OCI-LY1 (cell line): ENCODE measurements around the gene GRAMD1B.
A peak's percentile ranks its signal among the peaks of the same experiment; 100 is the strongest.

Source experiments
- H2AFZ ChIP-seq: fragments of 200-600 bp; sonication (generic), shearing (Covaris generic); 2 replicates; pipeline ENCODE4 v1.6.0; 2014; ENCODE audit warnings: antibody characterized with exemption, mild to moderate bottlenecking, low read length
- H3F3A ChIP-seq: fragments of 200-600 bp; sonication (generic), shearing (Covaris generic); 2 replicates; pipeline ENCODE4 v1.6.0; 2014; ENCODE audit warnings: mild to moderate bottlenecking, antibody characterized with exemption, low read length, moderate library complexity; ENCODE audit not compliant: insufficient read depth
- H3K27ac ChIP-seq: fragments of 200-600 bp; sonication (generic); 2 replicates; pipeline ENCODE4 v1.5.1; 2014; ENCODE audit warnings: low read length, mixed run types, mild to moderate bottlenecking, low read depth; ENCODE audit not compliant: poor library complexity, severe bottlenecking
- H3K27me3 ChIP-seq: fragments of 200-600 bp; sonication (generic); 2 replicates; pipeline ENCODE4 v1.6.0; 2014; ENCODE audit warnings: antibody characterized with exemption, mild to moderate bottlenecking, low read length, moderate library complexity; ENCODE audit not compliant: insufficient read depth
- H3K36me3 ChIP-seq: fragments of 200-600 bp; sonication (generic); 2 replicates; pipeline ENCODE4 v1.6.1; 2014; ENCODE audit warnings: mild to moderate bottlenecking, antibody characterized with exemption, low read length, moderate library complexity, mixed read lengths; ENCODE audit not compliant: insufficient read depth
- H3K4me1 ChIP-seq: fragments of 200-600 bp; sonication (generic); 2 replicates; pipeline ENCODE4 v1.5.1; 2014; ENCODE audit warnings: mild to moderate bottlenecking, low read length, moderate library complexity; ENCODE audit not compliant: insufficient read depth, severe bottlenecking
- H3K4me2 ChIP-seq: fragments of 200-600 bp; sonication (generic), shearing (Covaris generic); 2 replicates; pipeline ENCODE4 v1.6.1; 2014; ENCODE audit warnings: low read length
- H3K4me3 ChIP-seq: fragments of 200-600 bp; sonication (generic); 2 replicates; pipeline ENCODE4 v1.5.1; 2014; ENCODE audit warnings: low read length, low read depth, mild to moderate bottlenecking, mixed read lengths; ENCODE audit not compliant: poor library complexity, severe bottlenecking
- H3K79me2 ChIP-seq: fragments of 200-600 bp; shearing (Covaris generic); 2 replicates; pipeline ENCODE4 v1.6.1; 2016; ENCODE audit warnings: mixed run types, low read length, mixed read lengths; ENCODE audit not compliant: insufficient read depth
- H3K9ac ChIP-seq: fragments of 200-600 bp; sonication (generic), shearing (Covaris generic); 2 replicates; pipeline ENCODE4 v1.6.1; 2014; ENCODE audit warnings: mild to moderate bottlenecking, low read length, mixed read lengths
- H3K9me2 ChIP-seq: fragments of 200-600 bp; sonication (generic), shearing (Covaris generic); 2 replicates; pipeline ENCODE4 v1.6.1; 2014; ENCODE audit warnings: low read depth, mild to moderate bottlenecking, low read length, mixed read lengths
- H3K9me3 ChIP-seq: fragments of 200-600 bp; shearing (Covaris generic); 2 replicates; pipeline ENCODE4 v1.6.1; 2014; ENCODE audit warnings: low read length, mixed read lengths
- H4K20me1 ChIP-seq: fragments of 200-600 bp; sonication (generic), shearing (Covaris generic); 2 replicates; pipeline ENCODE4 v1.6.0; 2016; ENCODE audit warnings: mild to moderate bottlenecking, low read length; ENCODE audit not compliant: insufficient read depth
- CTCF ChIP-seq: fragments of 200-600 bp; sonication (generic), shearing (Covaris generic); IDR thresholded peaks from 2 replicates; pipeline ENCODE4 v1.5.1; 2017; ENCODE audit warnings: mild to moderate bottlenecking, antibody characterized with exemption, low read length, moderate library complexity, mixed read lengths
- EZH2 ChIP-seq: fragments of 200-600 bp; sonication (generic), shearing (Covaris generic); IDR thresholded peaks from 2 replicates; pipeline ENCODE4 v1.8.0; 2017; ENCODE audit warnings: borderline replicate concordance, mixed run types, mild to moderate bottlenecking, antibody characterized with exemption, low read length, moderate library complexity, mixed read lengths

The GRAMD1B gene

GRCh38 chr11:123579482-123579812 is 149.4 kb downstream of the GRAMD1B start:
- no peaks in the 10 kb centered on the region for H3K9me2 ChIP-seq
- H3K4me1 ChIP-seq: no peaks in the 10 kb centered on the region
- H3K27ac ChIP-seq: no peak overlapping the region
- TF ChIP-seq CTCF (no peak), EZH2 (no peak)
- H3F3A ChIP-seq: no peaks in the 10 kb centered on the region
- H3K27me3 ChIP-seq: no peaks in the 10 kb centered on the region
- H4K20me1 ChIP-seq: no peaks in the 10 kb centered on the region
- H2AFZ ChIP-seq: no peak overlapping the region
- no peaks in the 10 kb centered on the region for H3K36me3 ChIP-seq
- no peaks in the 10 kb centered on the region for H3K79me2 ChIP-seq
- H3K9me3 ChIP-seq: no peaks in the 10 kb centered on the region
- no peak overlapping the region for H3K4me3 ChIP-seq
- no peak overlapping the region for H3K4me2 ChIP-seq
- no peak overlapping the region for H3K9ac ChIP-seq

GRCh38 chr11:123580137-123580536 is 150.1 kb downstream of the GRAMD1B start:
- Histone ChIP-seq H4K20me1 (no peaks in the 10 kb centered on the region), H3K27ac (no peak overlapping the region)

DNA sequence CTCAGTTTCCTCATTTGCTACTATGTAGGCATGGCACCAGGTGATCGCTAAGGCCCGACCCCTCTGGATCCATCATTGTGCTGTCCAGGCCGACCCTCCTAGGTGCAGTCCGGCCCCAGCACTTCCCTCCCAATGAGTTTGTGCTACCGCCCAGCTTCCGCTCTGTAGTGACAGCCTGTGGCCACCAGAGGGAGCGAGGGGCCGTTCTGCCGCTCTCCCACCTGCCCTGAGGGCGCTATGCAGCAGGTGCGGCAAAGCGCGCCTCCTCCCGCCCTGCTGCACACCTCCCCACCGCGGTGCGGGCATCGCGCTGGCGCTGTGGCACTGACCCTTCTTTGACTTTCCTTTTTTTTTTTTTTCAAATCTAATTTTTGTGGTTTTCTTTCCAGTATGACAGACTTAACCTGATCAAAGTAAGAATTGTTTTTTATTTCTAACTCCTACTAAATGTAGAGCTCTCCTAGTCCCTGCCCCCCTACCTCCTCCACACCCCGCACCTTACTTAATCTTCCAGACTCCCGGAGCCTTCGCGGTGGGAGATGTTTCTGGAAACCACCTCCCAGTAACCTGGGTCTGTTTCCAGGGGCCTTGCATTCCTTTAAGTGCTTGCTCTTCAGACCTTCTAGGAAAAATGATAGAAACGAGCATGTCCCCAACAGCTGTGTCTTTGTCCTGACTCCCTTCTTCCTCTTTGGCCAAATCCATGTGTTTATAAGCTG is 150.6 kb downstream of the GRAMD1B start:
- no peaks in the 10 kb centered on the region for H3K9me2 ChIP-seq
- no peaks in the 10 kb centered on the region for H3K27me3 ChIP-seq
- no peaks in the 10 kb centered on the region for H3K36me3 ChIP-seq
- no peaks in the 10 kb centered on the region for H3K4me1 ChIP-seq
- no peak overlapping the region for H3K9ac ChIP-seq
- TF ChIP-seq EZH2: no peak
- TF ChIP-seq CTCF: peak; percentile 73
- H3K27ac ChIP-seq: no peak overlapping the region
- H3F3A ChIP-seq: no peaks in the 10 kb centered on the region
- H4K20me1 ChIP-seq: no peaks in the 10 kb centered on the region
- H3K4me2 ChIP-seq: no peak overlapping the region
- H3K79me2 ChIP-seq: no peaks in the 10 kb centered on the region
- H3K9me3 ChIP-seq: no peaks in the 10 kb centered on the region
- H3K4me3 ChIP-seq: no peak overlapping the region
- no peak overlapping the region for H2AFZ ChIP-seq

More at GRCh38 chr11:123580137-123580536, 150.1 kb downstream of the GRAMD1B start:
- no peaks in the 10 kb centered on the region for H3K27me3 ChIP-seq
- no peak overlapping the region for H3K4me2 ChIP-seq
- H3K79me2 ChIP-seq: no peaks in the 10 kb centered on the region
- H3K36me3 ChIP-seq: no peaks in the 10 kb centered on the region
- H3K9me3 ChIP-seq: no peaks in the 10 kb centered on the region
- H3K9me2 ChIP-seq: no peaks in the 10 kb centered on the region
- H2AFZ ChIP-seq: no peak overlapping the region
- no peak overlapping the region for H3K4me3 ChIP-seq
- no peaks in the 10 kb centered on the region for H3F3A ChIP-seq
- TF ChIP-seq EZH2 (no peak), CTCF (no peak)
- H3K9ac ChIP-seq: no peak overlapping the region
- no peaks in the 10 kb centered on the region for H3K4me1 ChIP-seq
